HEK293 (cell line): Measurements from ENCODE around the gene BPIFA1.

Experiments
- CTCF ChIA-PET: fragments of 350-600 bp; formaldehyde crosslinking; extraction: SDS; loops from one replicate; lab custom pipeline; 2021; ENCODE audit warnings: antibody characterized with exemption; lab: Yijun Ruan, JAX
- POLR2A ChIA-PET: fragments of 300-600 bp; formaldehyde crosslinking; extraction: SDS; loops from one replicate; lab custom pipeline; 2020; ENCODE audit warnings: antibody characterized with exemption, inconsistent platforms; lab: Yijun Ruan, JAX
- H3K27ac ChIP-seq: fragments of 200-500 bp; sonication (Bioruptor generic); 2 replicates; pipeline ENCODE4 v1.5.1; 2014; ENCODE audit warnings: low read depth, low read length, control low read depth, inconsistent platforms; ENCODE audit errors: extremely low read depth
- H3K36me3 ChIP-seq, 2 experiments: fragments of 200-500 bp in 1 of 2; sonication (Bioruptor generic) in 1 of 2; 1 replicate in 1 of 2; 2 replicates in 1 of 2; pipeline ENCODE4 v1.5.1; 2014 to 2017; ENCODE audit warnings: inconsistent platforms in 2 of 2, low read length in 2 of 2; ENCODE audit not compliant: control insufficient read depth in 2 of 2, insufficient read depth in 1 of 2
- H3K4me1 ChIP-seq: fragments of 200-500 bp; sonication (Bioruptor generic); 2 replicates; pipeline ENCODE4 v1.5.1; 2014; ENCODE audit warnings: mild to moderate bottlenecking, low read length, inconsistent platforms; ENCODE audit not compliant: control insufficient read depth, insufficient read depth
- H3K4me3 ChIP-seq: 2 replicates; pipeline ENCODE4 v1.5.1; 2011; ENCODE audit warnings: low read depth, mild to moderate bottlenecking, control low read depth, low read length, moderate library complexity
- H3K9me3 ChIP-seq: fragments of 200-500 bp; sonication (Bioruptor generic); 2 replicates; pipeline ENCODE4 v1.5.1; 2014; ENCODE audit warnings: low read depth, low read length, inconsistent platforms; ENCODE audit not compliant: control insufficient read depth, insufficient read depth
- CTCF ChIP-seq: fragments of 450-650 bp; formaldehyde crosslinking; IDR thresholded peaks from 2 replicates; pipeline ENCODE4 v1.5.1; 2016; ENCODE audit warnings: missing biosample characterization, missing genetic modification characterization
- KLF8 ChIP-seq: fragments of 450-650 bp; formaldehyde crosslinking; IDR thresholded peaks from 2 replicates; pipeline ENCODE4 v1.5.1; 2016; ENCODE audit warnings: missing biosample characterization, missing genetic modification characterization
- PRDM10 ChIP-seq: fragments of 450-650 bp; formaldehyde crosslinking; IDR thresholded peaks from 2 replicates; pipeline ENCODE4 v1.5.1; 2016; ENCODE audit warnings: missing biosample characterization, missing genetic modification characterization
- PRDM6 ChIP-seq: fragments of 450-650 bp; formaldehyde crosslinking; IDR thresholded peaks from 2 replicates; pipeline ENCODE4 v1.5.1; 2017; ENCODE audit warnings: missing biosample characterization, missing genetic modification characterization
- REPIN1 ChIP-seq: fragments of 450-650 bp; formaldehyde crosslinking; IDR thresholded peaks from 2 replicates; pipeline ENCODE4 v1.5.1; 2017; ENCODE audit warnings: missing biosample characterization, missing genetic modification characterization, low read depth
- REST ChIP-seq: fragments of 450-650 bp; formaldehyde crosslinking; IDR thresholded peaks from 2 replicates; pipeline ENCODE4 v1.5.1; 2016; ENCODE audit warnings: missing biosample characterization, missing genetic modification characterization
- ZBTB1 ChIP-seq: fragments of 450-650 bp; formaldehyde crosslinking; IDR thresholded peaks from 2 replicates; pipeline ENCODE4 v1.5.1; 2016; ENCODE audit warnings: missing biosample characterization, missing genetic modification characterization
- ZBTB49 ChIP-seq: fragments of 450-650 bp; formaldehyde crosslinking; IDR thresholded peaks from 2 replicates; pipeline ENCODE4 v1.5.1; 2016; ENCODE audit warnings: missing biosample characterization, missing genetic modification characterization, low read depth
- ZEB2 ChIP-seq: fragments of 450-650 bp; formaldehyde crosslinking; IDR thresholded peaks from 2 replicates; pipeline ENCODE4 v1.5.1; 2016; ENCODE audit warnings: missing biosample characterization, missing genetic modification characterization
- ZFP41 ChIP-seq: fragments of 450-650 bp; formaldehyde crosslinking; IDR thresholded peaks from 2 replicates; pipeline ENCODE4 v1.5.1; 2016; ENCODE audit warnings: missing biosample characterization, missing genetic modification characterization, borderline replicate concordance
- ZNF169 ChIP-seq: fragments of 450-650 bp; formaldehyde crosslinking; IDR thresholded peaks from 2 replicates; pipeline ENCODE4 v1.5.1; 2016; ENCODE audit warnings: missing biosample characterization, missing genetic modification characterization
- ZNF324 ChIP-seq: fragments of 450-650 bp; formaldehyde crosslinking; IDR thresholded peaks from 2 replicates; pipeline ENCODE4 v1.5.1; 2016; ENCODE audit warnings: missing biosample characterization, missing genetic modification characterization
- ZNF391 ChIP-seq: fragments of 450-650 bp; formaldehyde crosslinking; IDR thresholded peaks from 2 replicates; pipeline ENCODE4 v1.5.1; 2016; ENCODE audit warnings: low read depth, missing biosample characterization, missing genetic modification characterization, borderline replicate concordance
- ZNF398 ChIP-seq: fragments of 450-650 bp; formaldehyde crosslinking; IDR thresholded peaks from 2 replicates; pipeline ENCODE4 v1.5.1; 2017; ENCODE audit warnings: missing biosample characterization, missing genetic modification characterization
- ZNF580 ChIP-seq: fragments of 450-650 bp; formaldehyde crosslinking; IDR thresholded peaks from 2 replicates; pipeline ENCODE4 v1.5.1; 2016; ENCODE audit warnings: missing biosample characterization, missing genetic modification characterization
- ZNF585B ChIP-seq: fragments of 450-650 bp; formaldehyde crosslinking; IDR thresholded peaks from 2 replicates; pipeline ENCODE4 v1.5.1; 2016; ENCODE audit warnings: missing biosample characterization, missing genetic modification characterization
- ZNF626 ChIP-seq: fragments of 450-650 bp; sonication (Bioruptor Pico); formaldehyde crosslinking; IDR thresholded peaks from 2 replicates; pipeline ENCODE4 v1.5.1; 2018; ENCODE audit warnings: missing biosample characterization, missing genetic modification characterization, inconsistent platforms
- ZNF707 ChIP-seq: fragments of 450-650 bp; formaldehyde crosslinking; IDR thresholded peaks from 2 replicates; pipeline ENCODE4 v1.5.1; 2016; ENCODE audit warnings: missing biosample characterization, missing genetic modification characterization

Gene BPIFA1

GRCh38 chr20:33280000-33280680 lies 44.3 kb downstream of the BPIFA1 start (continued):
- TF ChIP-seq ZNF585B (tag by site-specific recombination): no peak

- Histone ChIP-seq H3K4me3 (no peak overlapping the region), H3K9me3 (no peaks in the 10 kb centered on the region), H3K27ac (no peak overlapping the region), H3K36me3 (no peaks in the 10 kb centered on the region), H3K4me1 (no peaks in the 10 kb centered on the region)
- TF ChIP-seq ZBTB1 (no peak), ZNF398 (tag by site-specific recombination) (no peak), REPIN1 (tag by site-specific recombination) (no peak), ZNF391 (no peak), ZFP41 (tag by site-specific recombination) (no peak), ZBTB49 (tag by site-specific recombination) (no peak), KLF8 (tag by site-specific recombination) (no peak), PRDM6 (tag by site-specific recombination) (no peak), ZNF580 (tag by site-specific recombination) (no peak), ZNF707 (no peak), ZNF169 (no peak), ZNF626 (tag by site-specific recombination) (no peak), REST (tag by site-specific recombination) (no peak), ZNF324 (tag by site-specific recombination) (no peak), PRDM10 (tag by site-specific recombination) (no peak), ZEB2 (tag by site-specific recombination) (no peak), CTCF (tag by site-specific recombination) (no peak)
- CTCF ChIA-PET: interaction anchor here (1.6 kb wide), 1 partner anchor 18 kb away, joined by 3 read pairs; no protein-coding TSS in a partner anchor
- POLR2A ChIA-PET: no interaction called here
Observed at GRCh38 chr20:33280775-33281174, 45.0 kb downstream of the BPIFA1 start.
